DMS 273 treated with DMSO at 0.1 percent for 48 hours (cell line): Measurements from ENCODE around the gene MARS1.

Source experiments
- DNase-seq: peaks from one replicate; lab custom pipeline; 2025; lab: John Stamatoyannopoulos, UW

Gene MARS1

DNA sequence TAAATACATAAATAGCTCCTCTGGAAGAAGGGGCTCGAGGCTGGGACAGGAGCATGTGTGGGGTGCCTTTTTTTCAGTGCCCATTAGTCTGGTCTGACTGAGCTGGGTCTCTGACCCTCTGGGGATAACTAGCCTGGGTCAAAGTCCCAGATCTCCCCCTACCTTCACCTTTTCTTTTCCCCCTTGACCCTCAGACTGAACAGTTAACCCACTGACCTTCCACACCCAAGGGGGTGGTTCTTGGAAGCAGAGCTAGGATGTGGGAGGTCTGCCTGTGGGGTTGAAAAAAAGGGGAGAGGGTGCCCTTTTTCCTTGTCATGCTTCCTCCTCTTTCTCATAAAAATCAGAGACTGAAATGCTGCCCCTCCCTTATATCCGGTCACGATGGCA is 29.2 kb upstream of the MARS1 start:
- DNase-seq = no peak

- DNase-seq = peak; percentile 94
These were observed 28.7 kb upstream of the MARS1 start for GRCh38 chr12:57459055-57459749.

GRCh38 chr12:57459750-57460467 is 28.0 kb upstream of the MARS1 start, which contains the start of gene GLI1:
GLI1 (plus strand) TSS chr12:57459785; CDS start chr12:57463692, 3,907 bp downstream.
- DNase-seq = no peak

DNA sequence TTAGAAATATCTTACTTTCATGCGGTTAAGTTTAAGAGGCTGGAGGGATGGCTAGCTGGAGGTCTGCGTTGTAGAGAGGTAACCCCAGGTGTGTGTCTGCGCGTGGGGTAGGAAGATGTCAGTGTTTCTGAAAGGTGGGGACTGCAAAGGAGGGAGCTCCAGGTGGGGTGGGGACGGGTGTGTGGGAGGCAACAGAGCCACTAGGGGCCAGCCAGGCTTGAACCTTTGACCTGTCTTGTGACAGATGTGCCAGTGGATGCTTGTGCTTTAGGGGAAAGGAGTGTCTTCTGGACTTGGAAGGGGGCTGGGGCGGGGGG is 27.4 kb upstream of the MARS1 start:
- no peak for DNase-seq

DNA sequence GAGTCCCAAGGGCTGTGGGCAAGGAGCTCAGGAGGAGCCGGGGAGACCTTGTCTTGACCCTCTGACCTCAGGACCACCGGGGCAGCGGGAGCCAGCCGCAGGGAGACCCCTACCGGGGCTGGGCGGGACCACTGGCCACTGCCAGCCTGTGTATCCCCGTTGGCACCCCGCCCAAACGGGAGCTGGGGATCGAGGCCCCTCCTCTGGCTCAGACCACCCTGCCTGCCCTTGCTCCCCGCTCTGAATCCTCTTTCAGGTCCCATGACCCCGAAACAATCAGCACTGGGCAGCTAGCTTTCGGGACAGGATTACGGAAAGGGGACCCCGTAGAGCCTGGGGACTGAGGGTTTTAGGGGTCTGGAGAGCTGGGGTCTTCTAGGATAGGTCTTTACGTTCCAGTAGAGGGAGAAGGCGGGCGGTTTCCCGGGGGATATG is 27.0 kb upstream of the MARS1 start:
- no peak for DNase-seq

DNA sequence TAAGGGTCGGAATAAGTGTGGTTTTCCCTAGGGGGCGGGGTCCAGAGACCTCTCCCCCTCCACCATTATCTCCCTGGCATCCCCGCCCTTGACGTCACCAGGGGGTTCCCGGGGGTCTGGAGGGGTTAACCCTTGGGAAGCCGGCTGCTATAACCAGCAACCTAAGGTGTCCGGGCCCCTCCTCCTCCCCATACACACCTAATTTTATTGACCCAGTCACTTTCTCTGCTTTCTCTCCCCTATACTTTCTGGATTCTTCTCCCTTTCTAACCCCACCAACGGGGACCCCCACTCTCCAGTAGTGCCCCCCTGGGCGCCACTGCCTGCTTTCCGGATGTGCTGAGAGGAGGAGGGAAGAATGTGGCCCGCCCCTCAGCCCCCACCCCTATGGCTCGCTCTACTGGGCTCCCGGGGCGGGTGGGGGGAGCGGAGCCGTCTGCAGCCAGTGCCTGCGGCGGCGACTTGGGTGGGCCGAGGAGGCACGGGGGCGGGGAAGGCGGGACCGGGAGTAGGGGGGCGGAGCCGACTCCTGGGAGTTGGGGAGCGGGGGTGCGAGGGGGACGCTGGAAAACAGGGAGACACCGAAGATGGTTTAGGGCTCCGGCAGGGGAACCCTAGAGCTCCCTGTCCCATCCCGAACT is 26.5 kb upstream of the MARS1 start:
- DNase-seq = no peak

GRCh38 chr12:57461917-57462250 is 26.0 kb upstream of the MARS1 start:
- no peak for DNase-seq

GRCh38 chr12:57462251-57462911 is 25.5 kb upstream of the MARS1 start:
- DNase-seq = peak; percentile 85

DNA sequence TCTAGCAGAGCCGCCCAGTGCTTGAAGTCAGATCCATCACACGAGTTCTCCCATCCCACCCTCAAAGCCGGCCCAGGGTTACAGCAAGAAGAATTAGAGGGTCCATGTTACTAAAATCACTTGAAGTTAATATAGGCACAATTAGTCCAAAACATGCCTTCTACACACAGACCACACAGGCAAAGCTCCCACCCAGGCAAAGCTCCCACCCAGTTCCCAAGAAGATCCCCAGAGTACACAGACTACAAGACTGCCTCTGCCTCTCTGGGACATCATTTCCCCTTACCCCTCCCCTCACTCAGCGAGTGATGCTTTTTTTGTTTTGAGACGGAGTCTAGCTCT is 25.0 kb upstream of the MARS1 start:
- DNase-seq = no peak

GRCh38 chr12:57464569-57464968 is 23.3 kb upstream of the MARS1 start:
- DNase-seq = no peak

GRCh38 chr12:57465030-57465746 is 22.7 kb upstream of the MARS1 start:
- DNase-seq = no peak

DNA sequence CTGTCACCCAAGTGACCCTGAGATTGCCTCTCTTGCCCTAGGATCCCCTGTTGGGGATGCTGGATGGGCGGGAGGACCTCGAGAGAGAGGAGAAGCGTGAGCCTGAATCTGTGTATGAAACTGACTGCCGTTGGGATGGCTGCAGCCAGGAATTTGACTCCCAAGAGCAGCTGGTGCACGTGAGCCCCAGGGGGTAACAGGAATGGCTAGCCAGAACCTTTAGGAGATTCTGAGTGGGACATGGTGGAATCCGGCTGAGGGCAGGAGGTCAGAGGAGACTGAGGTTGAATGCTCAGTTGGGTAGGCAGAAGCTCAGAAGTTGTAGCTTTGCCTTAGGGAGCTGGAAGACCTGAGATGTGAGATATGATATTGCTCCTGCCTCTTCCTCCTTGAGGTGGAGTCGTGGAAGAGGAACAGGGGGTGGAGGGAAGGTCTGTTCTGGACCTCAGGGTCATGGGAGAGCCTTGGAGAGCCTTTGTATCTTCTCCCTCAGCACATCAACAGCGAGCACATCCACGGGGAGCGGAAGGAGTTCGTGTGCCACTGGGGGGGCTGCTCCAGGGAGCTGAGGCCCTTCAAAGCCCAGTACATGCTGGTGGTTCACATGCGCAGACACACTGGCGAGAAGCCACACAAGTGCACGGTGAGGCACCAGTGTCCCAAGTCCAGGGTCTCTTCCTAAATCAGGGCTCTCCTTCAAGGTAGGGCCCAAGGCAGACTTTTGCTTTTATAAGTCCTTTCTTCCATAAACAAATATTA is 21.9 kb upstream of the MARS1 start:
- no peak for DNase-seq

DNA sequence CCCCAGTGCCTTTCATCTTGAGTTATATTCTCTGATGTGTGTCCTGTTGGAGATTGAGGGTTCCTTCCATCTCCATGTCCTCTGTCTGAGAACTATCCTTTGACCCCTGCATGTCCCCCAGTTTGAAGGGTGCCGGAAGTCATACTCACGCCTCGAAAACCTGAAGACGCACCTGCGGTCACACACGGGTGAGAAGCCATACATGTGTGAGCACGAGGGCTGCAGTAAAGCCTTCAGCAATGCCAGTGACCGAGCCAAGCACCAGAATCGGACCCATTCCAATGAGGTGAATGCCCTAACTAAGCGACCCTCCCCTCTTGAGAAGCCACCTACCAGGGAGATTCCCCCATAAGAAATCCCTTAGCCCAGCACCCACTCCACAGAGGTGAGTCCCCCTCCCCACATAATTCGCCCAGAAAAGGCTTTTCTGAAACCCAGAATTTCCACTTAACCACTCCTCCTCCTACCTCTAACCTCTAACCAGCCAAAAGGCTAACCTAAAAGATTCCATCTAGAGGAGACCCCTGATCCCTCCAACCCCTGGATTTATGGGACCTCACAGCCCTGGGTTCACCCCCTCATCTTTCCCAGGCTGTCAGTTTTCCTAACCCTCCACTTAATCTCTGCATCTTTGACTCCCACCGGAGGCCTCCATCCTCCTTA is 20.5 kb upstream of the MARS1 start:
- no peak for DNase-seq

- no peak for DNase-seq
These were observed 20.0 kb upstream of the MARS1 start for GRCh38 chr12:57467915-57468314.

DNA sequence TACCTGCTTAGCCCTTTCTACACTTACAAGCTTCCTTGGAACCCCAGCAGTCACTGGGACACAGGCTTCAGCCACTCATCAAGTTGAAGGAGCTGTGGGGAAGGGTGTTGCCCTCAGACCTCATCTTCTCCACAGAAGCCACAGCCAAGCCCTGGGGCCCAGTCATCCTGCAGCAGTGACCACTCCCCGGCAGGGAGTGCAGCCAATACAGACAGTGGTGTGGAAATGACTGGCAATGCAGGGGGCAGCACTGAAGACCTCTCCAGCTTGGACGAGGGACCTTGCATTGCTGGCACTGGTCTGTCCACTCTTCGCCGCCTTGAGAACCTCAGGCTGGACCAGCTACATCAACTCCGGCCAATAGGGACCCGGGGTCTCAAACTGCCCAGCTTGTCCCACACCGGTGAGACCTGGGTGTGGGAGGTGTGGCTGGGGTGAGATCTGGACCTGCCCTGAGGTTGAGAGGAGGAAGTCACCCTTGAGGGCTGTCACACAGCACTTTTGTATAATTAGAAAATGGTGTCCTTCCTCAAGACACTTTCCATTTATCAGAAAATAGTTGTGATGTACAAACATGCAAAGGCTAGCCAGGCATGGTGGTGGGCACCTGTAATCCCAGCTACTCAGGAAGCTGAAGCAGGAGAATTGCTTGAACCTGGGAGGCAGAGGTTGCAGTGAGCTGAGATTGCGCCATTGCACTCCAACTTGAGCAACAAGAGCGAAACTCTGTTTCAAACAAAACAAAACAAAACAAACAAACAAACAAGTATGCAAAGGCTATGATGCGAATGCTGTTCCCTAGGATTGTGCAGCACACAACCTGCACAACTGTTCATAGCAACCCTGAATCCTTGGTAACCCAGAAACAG is 18.3 kb upstream of the MARS1 start:
- no peak for DNase-seq

GRCh38 chr12:57470286-57470969 is 17.4 kb upstream of the MARS1 start:
- DNase-seq = no peak

DNA sequence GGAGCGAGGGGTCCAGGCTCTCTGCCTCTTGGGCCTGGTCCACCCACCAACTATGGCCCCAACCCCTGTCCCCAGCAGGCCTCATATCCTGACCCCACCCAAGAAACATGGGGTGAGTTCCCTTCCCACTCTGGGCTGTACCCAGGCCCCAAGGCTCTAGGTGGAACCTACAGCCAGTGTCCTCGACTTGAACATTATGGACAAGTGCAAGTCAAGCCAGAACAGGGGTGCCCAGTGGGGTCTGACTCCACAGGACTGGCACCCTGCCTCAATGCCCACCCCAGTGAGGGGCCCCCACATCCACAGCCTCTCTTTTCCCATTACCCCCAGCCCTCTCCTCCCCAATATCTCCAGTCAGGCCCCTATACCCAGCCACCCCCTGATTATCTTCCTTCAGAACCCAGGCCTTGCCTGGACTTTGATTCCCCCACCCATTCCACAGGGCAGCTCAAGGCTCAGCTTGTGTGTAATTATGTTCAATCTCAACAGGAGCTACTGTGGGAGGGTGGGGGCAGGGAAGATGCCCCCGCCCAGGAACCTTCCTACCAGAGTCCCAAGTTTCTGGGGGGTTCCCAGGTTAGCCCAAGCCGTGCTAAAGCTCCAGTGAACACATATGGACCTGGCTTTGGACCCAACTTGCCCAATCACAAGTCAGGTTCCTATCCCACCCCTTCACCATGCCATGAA is 16.8 kb upstream of the MARS1 start:
- no peak for DNase-seq

GRCh38 chr12:57471661-57472060 is 16.2 kb upstream of the MARS1 start:
- DNase-seq = no peak

DNA sequence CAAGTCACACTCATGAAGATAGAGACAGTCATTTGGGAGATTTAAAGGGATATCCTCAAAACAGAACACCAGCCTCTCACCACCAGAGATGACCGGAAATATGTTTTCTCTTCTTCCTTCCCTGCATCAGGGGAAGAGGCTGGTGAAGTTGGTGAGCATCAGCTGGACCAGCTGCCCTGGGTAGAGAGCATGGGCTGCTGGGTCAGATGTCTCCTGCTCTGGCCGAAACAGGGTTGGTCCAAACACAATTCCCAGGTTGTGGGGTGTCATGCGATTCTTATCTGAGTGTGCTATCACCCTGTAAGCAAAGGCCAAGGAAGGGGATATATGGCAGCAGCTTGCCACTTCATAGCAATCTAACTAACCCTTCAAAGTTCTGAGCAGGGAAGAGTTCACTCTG is 15.5 kb upstream of the MARS1 start:
- DNase-seq = no peak
